Measurements from ENCODE around the gene SYDE1.
"Not testable (repeated sequence)": the region's sequence is repeated elsewhere in the genome, so short reads cannot be mapped to it uniquely, and the experiment has no call there.

Gene SYDE1

GRCh38 chr19:15091918-15092753 lies 15.1 kb upstream of the SYDE1 start:
- H3K4me3 ChIP-seq (replicated peaks; ENCODE audit: insufficient read depth, low read length): no peak overlapping the region
- H3K27me3 ChIP-seq (ENCODE audit: insufficient read depth, poor library complexity, severe bottlenecking): no peaks in the 10 kb centered on the region
- TF ChIP-seq POLR2AphosphoS5 (IDR thresholded peaks at IDR 0.05; ENCODE audit: low read depth) (no peak), GABPA (IDR thresholded peaks at IDR 0.05; ENCODE audit: low read depth) (no peak), CTCF (IDR thresholded peaks at IDR 0.05; ENCODE audit: insufficient read depth, low read length) (peak; percentile 20), SPI1 (IDR thresholded peaks at IDR 0.05; ENCODE audit: borderline replicate concordance, low read depth) (no peak), REST (IDR thresholded peaks at IDR 0.05; ENCODE audit: insufficient replicate concordance, low read depth) (no peak)
- peak in 1 of 2 experiments; percentile 51 for DNase-seq (ENCODE audit: low read depth in 1 of 2, low spot score in 1 of 2)
- no peak overlapping the region for H3K27ac ChIP-seq (replicated peaks)

- Histone ChIP-seq H3K4me3 (replicated peaks; ENCODE audit: insufficient read depth, low read length) (no peak overlapping the region), H3K27me3 (ENCODE audit: insufficient read depth, poor library complexity, severe bottlenecking) (no peaks in the 10 kb centered on the region), H3K27ac (replicated peaks) (no peak overlapping the region)
- TF ChIP-seq GABPA (IDR thresholded peaks at IDR 0.05; ENCODE audit: low read depth) (no peak), SPI1 (IDR thresholded peaks at IDR 0.05; ENCODE audit: borderline replicate concordance, low read depth) (no peak), CTCF (IDR thresholded peaks at IDR 0.05; ENCODE audit: insufficient read depth, low read length) (no peak), POLR2AphosphoS5 (IDR thresholded peaks at IDR 0.05; ENCODE audit: low read depth) (no peak), REST (IDR thresholded peaks at IDR 0.05; ENCODE audit: insufficient replicate concordance, low read depth) (no peak)
- DNase-seq (ENCODE audit: low read depth in 1 of 2, low spot score in 1 of 2): no peak
These were observed 14.2 kb upstream of the SYDE1 start for GRCh38 chr19:15093001-15093400.

- Histone ChIP-seq H3K27me3 (ENCODE audit: insufficient read depth, poor library complexity, severe bottlenecking) (no peaks in the 10 kb centered on the region), H3K27ac (replicated peaks) (no peak overlapping the region)
- TF ChIP-seq REST (IDR thresholded peaks at IDR 0.05; ENCODE audit: insufficient replicate concordance, low read depth): no peak
- TF ChIP-seq SPI1 (IDR thresholded peaks at IDR 0.05; ENCODE audit: borderline replicate concordance, low read depth): no peak
- TF ChIP-seq CTCF (IDR thresholded peaks at IDR 0.05; ENCODE audit: insufficient read depth, low read length): no peak
- TF ChIP-seq GABPA (IDR thresholded peaks at IDR 0.05; ENCODE audit: low read depth): no peak
- TF ChIP-seq POLR2AphosphoS5 (IDR thresholded peaks at IDR 0.05; ENCODE audit: low read depth): no peak
These were observed 11.0 kb upstream of the SYDE1 start for GRCh38 chr19:15096223-15096622.

GRCh38 chr19:15097980-15098379 lies 9.2 kb upstream of the SYDE1 start:
- not testable (repeated sequence) for H3K27me3 ChIP-seq (ENCODE audit: insufficient read depth, poor library complexity, severe bottlenecking); H3K4me3 ChIP-seq (replicated peaks; ENCODE audit: insufficient read depth, low read length); H3K27ac ChIP-seq (replicated peaks); DNase-seq (ENCODE audit: low read depth in 1 of 2, low spot score in 1 of 2)

More at GRCh38 chr19:15096223-15096622, 11.0 kb upstream of the SYDE1 start:
- H3K4me3 ChIP-seq (replicated peaks; ENCODE audit: insufficient read depth, low read length): no peak overlapping the region
- DNase-seq (ENCODE audit: low read depth in 1 of 2, low spot score in 1 of 2): no peak

Measured in HL-60 (cell line).